T-helper 2 cell treated with Interferon-gamma antibody and Interleukin-4, amounts not matched to agents 5 μg/mL and 100 μg/mL, for 36 hours (primary cell): ENCODE measurements around the gene SLC10A3.
"Not testable (repeated sequence)": the region's sequence is repeated elsewhere in the genome, so short reads cannot be mapped to it uniquely, and the experiment has no call there.

ENCODE experiments used
- DNase-seq: peaks from one replicate; pipeline ENCODE4 v3.0.0; 2021; ENCODE audit warnings: low spot score
- H3K27ac Mint-ChIP-seq: one replicate; pipeline ENCODE4 v1.8.0; 2021; ENCODE audit warnings: mild to moderate bottlenecking, mixed read lengths
- H3K27me3 Mint-ChIP-seq: one replicate; pipeline ENCODE4 v1.8.0; 2021; ENCODE audit warnings: low read depth, mixed read lengths
- H3K36me3 Mint-ChIP-seq: one replicate; pipeline ENCODE4 v1.8.0; 2021; ENCODE audit warnings: low read depth, mixed read lengths
- H3K4me1 Mint-ChIP-seq: one replicate; pipeline ENCODE4 v1.8.0; 2021; ENCODE audit warnings: low read depth, mixed read lengths
- H3K4me3 Mint-ChIP-seq: one replicate; pipeline ENCODE4 v1.8.0; 2022; ENCODE audit warnings: mild to moderate bottlenecking, moderate library complexity, mixed read lengths
- H3K9me3 Mint-ChIP-seq: one replicate; pipeline ENCODE4 v1.8.0; 2021; ENCODE audit warnings: mixed read lengths

The SLC10A3 gene

GRCh38 chrX:154515966-154516655 lies 25.7 kb upstream of the SLC10A3 start, which contains the start of gene FAM3A:
FAM3A (minus strand) TSS chrX:154516232; CDS start chrX:154515772, 460 bp downstream.
- Mint-ChIP-seq H3K36me3 (peaks cover 8% of the 10 kb centered on the region), H3K4me1 (peaks cover 18% of the 10 kb centered on the region), H3K27me3 (no peaks in the 10 kb centered on the region), H3K9me3 (no peaks in the 10 kb centered on the region), H3K4me3 (peak within 1 kb of the TSS; percentile 87), H3K27ac (peak within 1 kb of the TSS; percentile 90)
- DNase-seq: peak; percentile 86

- Mint-ChIP-seq H3K27me3 (no peaks in the 10 kb centered on the region), H3K9me3 (no peaks in the 10 kb centered on the region), H3K4me3 (peak overlapping the region; percentile 87), H3K4me1 (peaks cover 21% of the 10 kb centered on the region), H3K36me3 (peaks cover 11% of the 10 kb centered on the region), H3K27ac (peak overlapping the region; percentile 83)
- peak; percentile 12 for DNase-seq
These were observed 24.9 kb upstream of the SLC10A3 start for GRCh38 chrX:154515090-154515965.

GRCh38 chrX:154513716-154514115 lies 23.3 kb upstream of the SLC10A3 start:
- no peak for DNase-seq
- Mint-ChIP-seq H3K4me1 (peaks cover 21% of the 10 kb centered on the region), H3K9me3 (no peaks in the 10 kb centered on the region), H3K27ac (peak overlapping the region; percentile 63), H3K4me3 (peak overlapping the region; percentile 62), H3K27me3 (no peaks in the 10 kb centered on the region), H3K36me3 (peaks cover 21% of the 10 kb centered on the region)

- H3K27ac Mint-ChIP-seq: no peak overlapping the region
- DNase-seq: no peak
- peaks cover 24% of the 10 kb centered on the region for H3K36me3 Mint-ChIP-seq
- H3K9me3 Mint-ChIP-seq: no peaks in the 10 kb centered on the region
- H3K4me1 Mint-ChIP-seq: peaks cover 21% of the 10 kb centered on the region
- H3K4me3 Mint-ChIP-seq: no peak overlapping the region
- H3K27me3 Mint-ChIP-seq: no peaks in the 10 kb centered on the region
These were observed 22.6 kb upstream of the SLC10A3 start for GRCh38 chrX:154512879-154513553.

GRCh38 chrX:154511761-154512160 lies 21.3 kb upstream of the SLC10A3 start:
- no peaks in the 10 kb centered on the region for H3K27me3 Mint-ChIP-seq
- no peaks in the 10 kb centered on the region for H3K9me3 Mint-ChIP-seq
- no peak overlapping the region for H3K4me3 Mint-ChIP-seq
- peaks cover 26% of the 10 kb centered on the region for H3K36me3 Mint-ChIP-seq
- H3K27ac Mint-ChIP-seq: peak overlapping the region; percentile 67
- DNase-seq: no peak
- peaks cover 21% of the 10 kb centered on the region for H3K4me1 Mint-ChIP-seq

- Mint-ChIP-seq H3K36me3 (peaks cover 29% of the 10 kb centered on the region), H3K27ac (no peak overlapping the region), H3K4me1 (peaks cover 13% of the 10 kb centered on the region)
These were observed 19.0 kb upstream of the SLC10A3 start for GRCh38 chrX:154509455-154509854.

GRCh38 chrX:154508384-154508745 lies 17.9 kb upstream of the SLC10A3 start:
- Mint-ChIP-seq H3K36me3 (peaks cover 24% of the 10 kb centered on the region), H3K27ac (no peak overlapping the region), H3K4me3 (no peak overlapping the region), H3K27me3 (no peaks in the 10 kb centered on the region), H3K4me1 (peaks cover 9% of the 10 kb centered on the region), H3K9me3 (no peaks in the 10 kb centered on the region)
- no peak for DNase-seq

More at GRCh38 chrX:154509455-154509854, 19.0 kb upstream of the SLC10A3 start:
- no peaks in the 10 kb centered on the region for H3K27me3 Mint-ChIP-seq
- H3K4me3 Mint-ChIP-seq: no peak overlapping the region
- no peaks in the 10 kb centered on the region for H3K9me3 Mint-ChIP-seq
- DNase-seq: no peak

- Mint-ChIP-seq H3K9me3 (no peaks in the 10 kb centered on the region), H3K4me3 (no peak overlapping the region), H3K4me1 (peaks cover 9% of the 10 kb centered on the region), H3K27ac (no peak overlapping the region), H3K27me3 (no peaks in the 10 kb centered on the region), H3K36me3 (peaks cover 24% of the 10 kb centered on the region)
- DNase-seq: no peak
These were observed 17.4 kb upstream of the SLC10A3 start for GRCh38 chrX:154507673-154508383.

- H3K9me3 Mint-ChIP-seq: no peaks in the 10 kb centered on the region
- no peak overlapping the region for H3K27ac Mint-ChIP-seq
- DNase-seq: no peak
- H3K36me3 Mint-ChIP-seq: peaks cover 24% of the 10 kb centered on the region
- no peaks in the 10 kb centered on the region for H3K27me3 Mint-ChIP-seq
- H3K4me1 Mint-ChIP-seq: peaks cover 7% of the 10 kb centered on the region
- H3K4me3 Mint-ChIP-seq: no peak overlapping the region
These were observed 16.3 kb upstream of the SLC10A3 start for GRCh38 chrX:154506483-154507332.

GRCh38 chrX:154505734-154506133 lies 15.3 kb upstream of the SLC10A3 start:
- Mint-ChIP-seq H3K4me3 (no peak overlapping the region), H3K27ac (no peak overlapping the region), H3K4me1 (no peaks in the 10 kb centered on the region), H3K36me3 (peaks cover 18% of the 10 kb centered on the region), H3K27me3 (no peaks in the 10 kb centered on the region), H3K9me3 (no peaks in the 10 kb centered on the region)
- no peak for DNase-seq

- H3K36me3 Mint-ChIP-seq: peaks cover 5% of the 10 kb centered on the region
- H3K27me3 Mint-ChIP-seq: peaks cover 2% of the 10 kb centered on the region
These were observed 12.6 kb upstream of the SLC10A3 start for GRCh38 chrX:154502989-154503388.

GRCh38 chrX:154502098-154502497 lies 11.7 kb upstream of the SLC10A3 start:
- H3K9me3 Mint-ChIP-seq: no peaks in the 10 kb centered on the region
- H3K27me3 Mint-ChIP-seq: peaks cover 2% of the 10 kb centered on the region
- no peak overlapping the region for H3K27ac Mint-ChIP-seq
- no peaks in the 10 kb centered on the region for H3K4me1 Mint-ChIP-seq
- H3K4me3 Mint-ChIP-seq: no peak overlapping the region
- no peak for DNase-seq
- peaks cover 3% of the 10 kb centered on the region for H3K36me3 Mint-ChIP-seq

More at GRCh38 chrX:154502989-154503388, 12.6 kb upstream of the SLC10A3 start:
- Mint-ChIP-seq H3K9me3 (no peaks in the 10 kb centered on the region), H3K4me3 (no peak overlapping the region), H3K27ac (no peak overlapping the region), H3K4me1 (no peaks in the 10 kb centered on the region)
- DNase-seq: no peak

- not testable (repeated sequence) for H3K27me3 Mint-ChIP-seq, H3K4me1 Mint-ChIP-seq, H3K36me3 Mint-ChIP-seq, DNase-seq, H3K4me3 Mint-ChIP-seq, H3K9me3 Mint-ChIP-seq, H3K27ac Mint-ChIP-seq
These were observed 11.0 kb upstream of the SLC10A3 start for GRCh38 chrX:154501423-154501822.
